Endothelial cell of umbilical vein (primary cell): ENCODE results near the gene SLC44A5. TPM values are rescaled to one million over a fixed set of nuclear protein-coding genes. Genes with fewer than 3 reads are reported as not detected.

Source experiments
- BruUV-seq: library from RNA; stranded (reverse); fragments of 400-500 nt; replicated peaks from 2 replicates; lab custom pipeline; 2021; lab: Mats Ljungman, UMichigan
- CTCF ChIA-PET: fragments of 300-600, 350-600 bp; sonication (Branson Sonifier 250); formaldehyde crosslinking; loops from one replicate; lab custom pipeline; 2021; ENCODE audit warnings: antibody characterized with exemption, inconsistent platforms; lab: Charles Lee
- POLR2A ChIA-PET: fragments of 300-600, 350-600 bp; sonication (Branson Sonifier 250); formaldehyde crosslinking; loops from one replicate; lab custom pipeline; 2021; ENCODE audit warnings: antibody characterized with exemption, inconsistent platforms; lab: Charles Lee
- DNase-seq: peaks from one replicate; pipeline ENCODE4 v3.0.0-alpha.2; 2011; ENCODE audit warnings: low read depth, low spot score
- FAIRE-seq: peaks from 2 replicates; lab custom pipeline; 2011; peaks lifted over from hg19 to GRCh38; lab: Jason Lieb, UNC
- H2AFZ ChIP-seq: 2 replicates; pipeline ENCODE4 v1.6.0; 2012; ENCODE audit warnings: low read depth, low read length, control low read depth, inconsistent platforms
- H3K27ac ChIP-seq: 2 replicates; pipeline ENCODE4 v1.5.1; 2011; ENCODE audit warnings: low read depth, mild to moderate bottlenecking, control low read depth, low read length, moderate library complexity; ENCODE audit not compliant: insufficient read depth
- H3K27me3 ChIP-seq, 2 experiments: 2 replicates each; pipeline versions ENCODE4 v1.6.0 to v1.6.1; 2011; ENCODE audit warnings: low read length in 2 of 2, mixed read lengths in 1 of 2; ENCODE audit not compliant: control insufficient read depth in 2 of 2, insufficient read depth in 2 of 2
- H3K36me3 ChIP-seq, 2 experiments: 2 replicates in 1 of 2; 3 replicates in 1 of 2; pipeline ENCODE4 v1.5.1; 2011; ENCODE audit warnings: low read length in 2 of 2, mild to moderate bottlenecking in 1 of 2, moderate library complexity in 1 of 2; ENCODE audit not compliant: control insufficient read depth in 2 of 2, insufficient read depth in 2 of 2; ENCODE audit errors: extremely low read depth in 1 of 2
- H3K4me1 ChIP-seq: 3 replicates; pipeline ENCODE4 v1.5.1; 2011; ENCODE audit warnings: mild to moderate bottlenecking, low read length; ENCODE audit not compliant: control insufficient read depth, insufficient read depth; ENCODE audit errors: extremely low read depth
- H3K4me2 ChIP-seq: 2 replicates; pipeline ENCODE4 v1.6.1; 2011; ENCODE audit warnings: low read length, control low read depth, mixed read lengths; ENCODE audit not compliant: insufficient read depth
- H3K4me3 ChIP-seq, 3 experiments: fragments of 200-600 bp in 1 of 3; sonication (generic), shearing (Covaris generic) in 1 of 3; replicated peaks in 1 of 3; 2 replicates each; pipeline ENCODE4 v1.5.1; 2011 to 2016; ENCODE audit warnings: control low read depth in 3 of 3, low read length in 3 of 3, mild to moderate bottlenecking in 2 of 3, inconsistent platforms in 1 of 3, low read depth in 1 of 3, moderate library complexity in 1 of 3; ENCODE audit not compliant: insufficient read depth in 1 of 3
- H3K79me2 ChIP-seq: 2 replicates; pipeline ENCODE4 v1.6.0; 2012; ENCODE audit warnings: low read length, inconsistent platforms; ENCODE audit not compliant: control insufficient read depth, insufficient read depth
- H3K9ac ChIP-seq: replicated peaks from 2 replicates; pipeline ENCODE3; 2011; ENCODE audit warnings: low read length, control low read depth; ENCODE audit not compliant: insufficient read depth; ENCODE audit errors: extremely low read depth
- H3K9me1 ChIP-seq: replicated peaks from 3 replicates; pipeline ENCODE4 v1.6.0; 2011; ENCODE audit warnings: mild to moderate bottlenecking, low read length; ENCODE audit not compliant: control insufficient read depth, insufficient read depth; ENCODE audit errors: extremely low read depth
- H3K9me3 ChIP-seq: replicated peaks from 2 replicates; pipeline ENCODE4 v1.5.1; 2012; ENCODE audit warnings: low read length, inconsistent platforms; ENCODE audit not compliant: control insufficient read depth, insufficient read depth
- H4K20me1 ChIP-seq: replicated peaks from 2 replicates; pipeline ENCODE3; 2011; ENCODE audit warnings: mild to moderate bottlenecking, low read length; ENCODE audit not compliant: control insufficient read depth, insufficient read depth; ENCODE audit errors: extremely low read depth
- CTCF ChIP-seq, 2 donors: IDR thresholded peaks; 1 replicate in 1 of 2; 2 replicates in 1 of 2; pipeline ENCODE4 v1.5.1; 2011; ENCODE audit warnings: low read length in 2 of 2, mild to moderate bottlenecking in 2 of 2, moderate library complexity in 2 of 2, control low read depth in 1 of 2, inconsistent platforms in 1 of 2, low read depth in 1 of 2; ENCODE audit not compliant: insufficient read depth in 1 of 2; ENCODE audit errors: extremely low read depth in 1 of 2
- EZH2 ChIP-seq: IDR thresholded peaks from 2 replicates; pipeline ENCODE4 v1.6.1; 2012; ENCODE audit warnings: borderline replicate concordance, low read depth, mild to moderate bottlenecking, moderate library complexity, low read length, inconsistent platforms; ENCODE audit not compliant: severe bottlenecking
- FOS ChIP-seq: IDR thresholded peaks from 2 replicates; pipeline ENCODE4 v1.6.1; 2011; ENCODE audit warnings: mild to moderate bottlenecking, low read length, moderate library complexity, borderline replicate concordance; ENCODE audit not compliant: insufficient read depth
- GATA2 ChIP-seq: IDR thresholded peaks from 2 replicates; pipeline ENCODE4 v1.7.0; 2011; ENCODE audit warnings: low read depth, mild to moderate bottlenecking, moderate library complexity, mixed read lengths, low read length; ENCODE audit not compliant: insufficient read length, insufficient read depth
- JUN ChIP-seq: IDR thresholded peaks from 2 replicates; pipeline ENCODE4 v1.6.1; 2011; ENCODE audit warnings: borderline replicate concordance, low read depth; ENCODE audit not compliant: insufficient read length, insufficient read depth
- MAX ChIP-seq: IDR thresholded peaks from 2 replicates; pipeline ENCODE4 v1.6.1; 2011; ENCODE audit not compliant: insufficient read depth, insufficient read length
- MYC ChIP-seq: IDR thresholded peaks from one replicate; pipeline ENCODE4 v1.6.1; 2011; ENCODE audit warnings: mild to moderate bottlenecking, low read depth, low read length
- POLR2A ChIP-seq: IDR thresholded peaks from 2 replicates; pipeline ENCODE4 v1.6.1; 2012; ENCODE audit warnings: low read depth, mild to moderate bottlenecking, control low read depth, low read length
- POLR2AphosphoS5 ChIP-seq: IDR thresholded peaks from 2 replicates; pipeline ENCODE4 v1.6.1; 2012; ENCODE audit warnings: low read depth, mild to moderate bottlenecking, control low read depth, low read length, moderate library complexity; ENCODE audit not compliant: insufficient read depth
- dilution Hi-C: fragments of 300-500 bp; cut with MboI; formaldehyde crosslinking; loops from one replicate; pipeline ENCODE4 v1.15.0; 2019; ENCODE audit warnings: low sequenced_read_pairs; ENCODE audit not compliant: extremely low pct_ligation_motif_present
- intact Hi-C: fragments of 100-400 bp; cut with micrococcal nuclease; formaldehyde crosslinking; loops from one replicate; pipeline ENCODE4 v1.10.0; 2022
- polyA plus RNA-seq, 4 experiments: library from polyadenylated mRNA; depleted of rRNA in 3 of 4; stranded (reverse) in 3 of 4; unstranded in 1 of 4; fragments of >200 nt; gene quantifications; 2 replicates each; pipeline versions ENCODE4 v1.2.1 to v1.2.3, GENCODE V29; 2011 to 2012; ENCODE audit warnings: missing spikeins in 1 of 4
- total RNA-seq: library from RNA; stranded (reverse); gene quantifications from 2 replicates; pipeline ENCODE4 v1.2.3, GENCODE V29; 2021

The SLC44A5 gene
- total and polyA plus RNA-seq, 2 donors (not counting 3 experiments of a cell fraction or from before 2014, with no cell fraction given) = 1.6 to 3.2 TPM

DNA sequence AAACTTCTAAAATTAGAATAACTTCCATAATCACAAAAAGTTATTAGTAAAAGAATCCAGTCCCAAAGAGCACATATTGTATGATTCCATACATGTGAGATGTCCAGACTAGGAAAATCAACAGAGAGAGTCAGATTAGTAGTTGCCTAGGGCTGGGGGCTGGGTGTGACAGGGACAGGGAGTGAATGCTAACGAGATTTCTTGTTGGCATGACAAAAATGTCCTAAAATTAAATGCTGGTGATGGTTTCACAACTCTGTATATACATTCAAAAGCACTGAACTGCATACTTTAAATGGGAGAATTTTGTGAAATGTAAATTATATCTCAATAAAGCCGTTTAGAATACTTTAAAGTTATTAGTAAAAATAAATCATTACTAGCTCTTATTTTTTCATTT is 92.2 kb downstream of the SLC44A5 start:
- FAIRE-seq (no peak), DNase-seq (no peak)
- H3K4me1 ChIP-seq = peaks cover 29% of the 10 kb centered on the region
- H3K36me3 ChIP-seq = no peaks in the 10 kb centered on the region
- no peak overlapping the region for H3K9ac ChIP-seq
- no peaks in the 10 kb centered on the region for H3K79me2 ChIP-seq
- dilution Hi-C loops (no loop called here), intact Hi-C loops (no loop called here)
- no peak overlapping the region for H3K4me2 ChIP-seq
- H3K9me1 ChIP-seq = no peaks in the 10 kb centered on the region
- no peak overlapping the region for H3K4me3 ChIP-seq
- TF ChIP-seq CTCF (IDR thresholded peaks at IDR 0.05; ENCODE audit: extremely low read depth in 1 of 2, insufficient read depth in 1 of 2, low read depth in 1 of 2, low read length in 2 of 2) = no peak
- TF ChIP-seq MAX = no peak
- TF ChIP-seq JUN = no peak
- TF ChIP-seq GATA2 = no peak
- TF ChIP-seq EZH2 = no peak
- TF ChIP-seq FOS = no peak
- no peak for TF ChIP-seq POLR2A
- no peak for TF ChIP-seq POLR2AphosphoS5
- TF ChIP-seq MYC = no peak
- no peak overlapping the region for H3K27ac ChIP-seq
- H4K20me1 ChIP-seq = no peaks in the 10 kb centered on the region
- no peak overlapping the region for H2AFZ ChIP-seq
- no TSS peak for BruUV-seq
- H3K9me3 ChIP-seq = no peaks in the 10 kb centered on the region
- no peaks in the 10 kb centered on the region for H3K27me3 ChIP-seq
- POLR2A ChIA-PET = no interaction called here
- CTCF ChIA-PET = no interaction called here
